Endothelial cell of umbilical vein (primary cell): Measurements from ENCODE around the gene LEPROT. TPM values are rescaled to one million over a fixed set of nuclear protein-coding genes. Genes with fewer than 3 reads are reported as not detected.

Source experiments
- BruUV-seq: library from RNA; stranded (reverse); fragments of 400-500 nt; replicated peaks from 2 replicates; lab custom pipeline; 2021; lab: Mats Ljungman, UMichigan
- CTCF ChIA-PET: fragments of 300-600, 350-600 bp; sonication (Branson Sonifier 250); formaldehyde crosslinking; loops from one replicate; lab custom pipeline; 2021; ENCODE audit warnings: antibody characterized with exemption, inconsistent platforms; lab: Charles Lee
- POLR2A ChIA-PET: fragments of 300-600, 350-600 bp; sonication (Branson Sonifier 250); formaldehyde crosslinking; loops from one replicate; lab custom pipeline; 2021; ENCODE audit warnings: antibody characterized with exemption, inconsistent platforms; lab: Charles Lee
- DNase-seq: peaks from one replicate; pipeline ENCODE4 v3.0.0-alpha.2; 2011; ENCODE audit warnings: low read depth, low spot score
- FAIRE-seq: peaks from 2 replicates; lab custom pipeline; 2011; peaks lifted over from hg19 to GRCh38; lab: Jason Lieb, UNC
- H2AFZ ChIP-seq: 2 replicates; pipeline ENCODE4 v1.6.0; 2012; ENCODE audit warnings: low read depth, low read length, control low read depth, inconsistent platforms
- H3K27ac ChIP-seq: 2 replicates; pipeline ENCODE4 v1.5.1; 2011; ENCODE audit warnings: low read depth, mild to moderate bottlenecking, control low read depth, low read length, moderate library complexity; ENCODE audit not compliant: insufficient read depth
- H3K27me3 ChIP-seq, 2 experiments: 2 replicates each; pipeline versions ENCODE4 v1.6.0 to v1.6.1; 2011; ENCODE audit warnings: low read length in 2 of 2, mixed read lengths in 1 of 2; ENCODE audit not compliant: control insufficient read depth in 2 of 2, insufficient read depth in 2 of 2
- H3K36me3 ChIP-seq, 2 experiments: 2 replicates in 1 of 2; 3 replicates in 1 of 2; pipeline ENCODE4 v1.5.1; 2011; ENCODE audit warnings: low read length in 2 of 2, mild to moderate bottlenecking in 1 of 2, moderate library complexity in 1 of 2; ENCODE audit not compliant: control insufficient read depth in 2 of 2, insufficient read depth in 2 of 2; ENCODE audit errors: extremely low read depth in 1 of 2
- H3K4me1 ChIP-seq: 3 replicates; pipeline ENCODE4 v1.5.1; 2011; ENCODE audit warnings: mild to moderate bottlenecking, low read length; ENCODE audit not compliant: control insufficient read depth, insufficient read depth; ENCODE audit errors: extremely low read depth
- H3K4me2 ChIP-seq: 2 replicates; pipeline ENCODE4 v1.6.1; 2011; ENCODE audit warnings: low read length, control low read depth, mixed read lengths; ENCODE audit not compliant: insufficient read depth
- H3K4me3 ChIP-seq, 3 experiments: fragments of 200-600 bp in 1 of 3; sonication (generic), shearing (Covaris generic) in 1 of 3; replicated peaks in 1 of 3; 2 replicates each; pipeline ENCODE4 v1.5.1; 2011 to 2016; ENCODE audit warnings: control low read depth in 3 of 3, low read length in 3 of 3, mild to moderate bottlenecking in 2 of 3, inconsistent platforms in 1 of 3, low read depth in 1 of 3, moderate library complexity in 1 of 3; ENCODE audit not compliant: insufficient read depth in 1 of 3
- H3K79me2 ChIP-seq: 2 replicates; pipeline ENCODE4 v1.6.0; 2012; ENCODE audit warnings: low read length, inconsistent platforms; ENCODE audit not compliant: control insufficient read depth, insufficient read depth
- H3K9ac ChIP-seq: replicated peaks from 2 replicates; pipeline ENCODE3; 2011; ENCODE audit warnings: low read length, control low read depth; ENCODE audit not compliant: insufficient read depth; ENCODE audit errors: extremely low read depth
- H3K9me1 ChIP-seq: replicated peaks from 3 replicates; pipeline ENCODE4 v1.6.0; 2011; ENCODE audit warnings: mild to moderate bottlenecking, low read length; ENCODE audit not compliant: control insufficient read depth, insufficient read depth; ENCODE audit errors: extremely low read depth
- H3K9me3 ChIP-seq: replicated peaks from 2 replicates; pipeline ENCODE4 v1.5.1; 2012; ENCODE audit warnings: low read length, inconsistent platforms; ENCODE audit not compliant: control insufficient read depth, insufficient read depth
- H4K20me1 ChIP-seq: replicated peaks from 2 replicates; pipeline ENCODE3; 2011; ENCODE audit warnings: mild to moderate bottlenecking, low read length; ENCODE audit not compliant: control insufficient read depth, insufficient read depth; ENCODE audit errors: extremely low read depth
- EZH2 ChIP-seq: IDR thresholded peaks from 2 replicates; pipeline ENCODE4 v1.6.1; 2012; ENCODE audit warnings: borderline replicate concordance, low read depth, mild to moderate bottlenecking, moderate library complexity, low read length, inconsistent platforms; ENCODE audit not compliant: severe bottlenecking
- FOS ChIP-seq: IDR thresholded peaks from 2 replicates; pipeline ENCODE4 v1.6.1; 2011; ENCODE audit warnings: mild to moderate bottlenecking, low read length, moderate library complexity, borderline replicate concordance; ENCODE audit not compliant: insufficient read depth
- GATA2 ChIP-seq: IDR thresholded peaks from 2 replicates; pipeline ENCODE4 v1.7.0; 2011; ENCODE audit warnings: low read depth, mild to moderate bottlenecking, moderate library complexity, mixed read lengths, low read length; ENCODE audit not compliant: insufficient read length, insufficient read depth
- JUN ChIP-seq: IDR thresholded peaks from 2 replicates; pipeline ENCODE4 v1.6.1; 2011; ENCODE audit warnings: borderline replicate concordance, low read depth; ENCODE audit not compliant: insufficient read length, insufficient read depth
- MAX ChIP-seq: IDR thresholded peaks from 2 replicates; pipeline ENCODE4 v1.6.1; 2011; ENCODE audit not compliant: insufficient read depth, insufficient read length
- MYC ChIP-seq: IDR thresholded peaks from one replicate; pipeline ENCODE4 v1.6.1; 2011; ENCODE audit warnings: mild to moderate bottlenecking, low read depth, low read length
- POLR2A ChIP-seq: IDR thresholded peaks from 2 replicates; pipeline ENCODE4 v1.6.1; 2012; ENCODE audit warnings: low read depth, mild to moderate bottlenecking, control low read depth, low read length
- POLR2AphosphoS5 ChIP-seq: IDR thresholded peaks from 2 replicates; pipeline ENCODE4 v1.6.1; 2012; ENCODE audit warnings: low read depth, mild to moderate bottlenecking, control low read depth, low read length, moderate library complexity; ENCODE audit not compliant: insufficient read depth
- dilution Hi-C: fragments of 300-500 bp; cut with MboI; formaldehyde crosslinking; loops from one replicate; pipeline ENCODE4 v1.15.0; 2019; ENCODE audit warnings: low sequenced_read_pairs; ENCODE audit not compliant: extremely low pct_ligation_motif_present
- intact Hi-C: fragments of 100-400 bp; cut with micrococcal nuclease; formaldehyde crosslinking; loops from one replicate; pipeline ENCODE4 v1.10.0; 2022
- polyA plus RNA-seq, 4 experiments: library from polyadenylated mRNA; depleted of rRNA in 3 of 4; stranded (reverse) in 3 of 4; unstranded in 1 of 4; fragments of >200 nt; gene quantifications; 2 replicates each; pipeline versions ENCODE4 v1.2.1 to v1.2.3, GENCODE V29; 2011 to 2012; ENCODE audit warnings: missing spikeins in 1 of 4
- total RNA-seq: library from RNA; stranded (reverse); gene quantifications from 2 replicates; pipeline ENCODE4 v1.2.3, GENCODE V29; 2021
- TF ChIP-seq, protein P1 (sequence below), 2 donors: IDR thresholded peaks; 1 replicate in 1 of 2; 2 replicates in 1 of 2; pipeline ENCODE4 v1.5.1; 2011; ENCODE audit warnings: low read length in 2 of 2, mild to moderate bottlenecking in 2 of 2, moderate library complexity in 2 of 2, control low read depth in 1 of 2, inconsistent platforms in 1 of 2, low read depth in 1 of 2; ENCODE audit not compliant: insufficient read depth in 1 of 2; ENCODE audit errors: extremely low read depth in 1 of 2

LEPROT gene
- total and polyA plus RNA-seq, 2 donors (not counting 3 experiments of a cell fraction or from before 2014, with no cell fraction given) = 80.6 to 94.8 TPM

- intact Hi-C loops = no loop called here
Observed at GRCh38 chr1:65437616-65438015, 17.1 kb downstream of the LEPROT start.

More at GRCh38 chr1:65437616-65438015, 17.1 kb downstream of the LEPROT start:
- H3K79me2 ChIP-seq = no peaks in the 10 kb centered on the region
- no peaks in the 10 kb centered on the region for H3K9me1 ChIP-seq
- no peak for FAIRE-seq
- peaks cover 5 to 8% of the 10 kb centered on the region in 2 experiments for H3K36me3 ChIP-seq
- no peaks in the 10 kb centered on the region for H3K4me1 ChIP-seq
- ChIA-PET POLR2A (no interaction called here), CTCF (interaction anchor here (1.1 to 4.6 kb wide), 3 partner anchors 22 to 201 kb away, joined by 4 to 24 read pairs (median 9); no protein-coding TSS in a partner anchor)
- no peak overlapping the region for H3K4me3 ChIP-seq
- dilution Hi-C loops = no loop called here
- no peaks in the 10 kb centered on the region for H4K20me1 ChIP-seq
- no peak overlapping the region for H3K4me2 ChIP-seq
- H3K27me3 ChIP-seq = no peaks in the 10 kb centered on the region
- no peak overlapping the region for H3K27ac ChIP-seq
- H3K9ac ChIP-seq = no peak overlapping the region
- DNase-seq = no peak
- BruUV-seq = no TSS peak
- H3K9me3 ChIP-seq = no peaks in the 10 kb centered on the region
- TF ChIP-seq FOS = no peak
- TF ChIP-seq POLR2AphosphoS5 = no peak
- TF ChIP-seq EZH2 = no peak
- TF ChIP-seq, protein P1, sequence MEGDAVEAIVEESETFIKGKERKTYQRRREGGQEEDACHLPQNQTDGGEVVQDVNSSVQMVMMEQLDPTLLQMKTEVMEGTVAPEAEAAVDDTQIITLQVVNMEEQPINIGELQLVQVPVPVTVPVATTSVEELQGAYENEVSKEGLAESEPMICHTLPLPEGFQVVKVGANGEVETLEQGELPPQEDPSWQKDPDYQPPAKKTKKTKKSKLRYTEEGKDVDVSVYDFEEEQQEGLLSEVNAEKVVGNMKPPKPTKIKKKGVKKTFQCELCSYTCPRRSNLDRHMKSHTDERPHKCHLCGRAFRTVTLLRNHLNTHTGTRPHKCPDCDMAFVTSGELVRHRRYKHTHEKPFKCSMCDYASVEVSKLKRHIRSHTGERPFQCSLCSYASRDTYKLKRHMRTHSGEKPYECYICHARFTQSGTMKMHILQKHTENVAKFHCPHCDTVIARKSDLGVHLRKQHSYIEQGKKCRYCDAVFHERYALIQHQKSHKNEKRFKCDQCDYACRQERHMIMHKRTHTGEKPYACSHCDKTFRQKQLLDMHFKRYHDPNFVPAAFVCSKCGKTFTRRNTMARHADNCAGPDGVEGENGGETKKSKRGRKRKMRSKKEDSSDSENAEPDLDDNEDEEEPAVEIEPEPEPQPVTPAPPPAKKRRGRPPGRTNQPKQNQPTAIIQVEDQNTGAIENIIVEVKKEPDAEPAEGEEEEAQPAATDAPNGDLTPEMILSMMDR (IDR thresholded peaks at IDR 0.05; ENCODE audit: extremely low read depth in 1 of 2, insufficient read depth in 1 of 2, low read depth in 1 of 2, low read length in 2 of 2) = no peak
- no peak for TF ChIP-seq JUN
- TF ChIP-seq GATA2 = no peak
- TF ChIP-seq MAX = no peak
- TF ChIP-seq POLR2A = no peak
- TF ChIP-seq MYC = no peak
- H2AFZ ChIP-seq = no peak overlapping the region
